ENCODE measurements around the gene LEP. TPM values are rescaled to one million over a fixed set of nuclear protein-coding genes. Genes with fewer than 3 reads are reported as not detected.

Gene LEP
- total and polyA plus RNA-seq, 9 of the 15 experiments (the other 6 are each of a cell fraction or from before 2014, with no cell fraction given), result not detected

GRCh38 chr7:128210036-128210347 lies 31.1 kb upstream of the LEP start (continued):
- 0 out of 2 replicates have a peak, but pooled peaks have one; percentile 20 for TF ChIP-seq GABPB1 (CRISPR knock-in tag; IDR thresholded peaks at IDR 0.05)
- TF ChIP-seq, protein P1, sequence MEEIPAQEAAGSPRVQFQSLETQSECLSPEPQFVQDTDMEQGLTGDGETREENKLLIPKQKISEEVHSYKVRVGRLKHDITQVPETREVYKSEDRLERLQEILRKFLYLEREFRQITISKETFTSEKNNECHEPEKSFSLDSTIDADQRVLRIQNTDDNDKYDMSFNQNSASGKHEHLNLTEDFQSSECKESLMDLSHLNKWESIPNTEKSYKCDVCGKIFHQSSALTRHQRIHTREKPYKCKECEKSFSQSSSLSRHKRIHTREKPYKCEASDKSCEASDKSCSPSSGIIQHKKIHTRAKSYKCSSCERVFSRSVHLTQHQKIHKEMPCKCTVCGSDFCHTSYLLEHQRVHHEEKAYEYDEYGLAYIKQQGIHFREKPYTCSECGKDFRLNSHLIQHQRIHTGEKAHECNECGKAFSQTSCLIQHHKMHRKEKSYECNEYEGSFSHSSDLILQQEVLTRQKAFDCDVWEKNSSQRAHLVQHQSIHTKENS (CRISPR knock-in tag; IDR thresholded peaks at IDR 0.05), result no peak
- TF ChIP-seq, protein P2, sequence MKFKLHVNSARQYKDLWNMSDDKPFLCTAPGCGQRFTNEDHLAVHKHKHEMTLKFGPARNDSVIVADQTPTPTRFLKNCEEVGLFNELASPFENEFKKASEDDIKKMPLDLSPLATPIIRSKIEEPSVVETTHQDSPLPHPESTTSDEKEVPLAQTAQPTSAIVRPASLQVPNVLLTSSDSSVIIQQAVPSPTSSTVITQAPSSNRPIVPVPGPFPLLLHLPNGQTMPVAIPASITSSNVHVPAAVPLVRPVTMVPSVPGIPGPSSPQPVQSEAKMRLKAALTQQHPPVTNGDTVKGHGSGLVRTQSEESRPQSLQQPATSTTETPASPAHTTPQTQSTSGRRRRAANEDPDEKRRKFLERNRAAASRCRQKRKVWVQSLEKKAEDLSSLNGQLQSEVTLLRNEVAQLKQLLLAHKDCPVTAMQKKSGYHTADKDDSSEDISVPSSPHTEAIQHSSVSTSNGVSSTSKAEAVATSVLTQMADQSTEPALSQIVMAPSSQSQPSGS (CRISPR knock-in tag; IDR thresholded peaks at IDR 0.05), result no peak
- no peak; the same call in 1 of the 2 replicates for TF ChIP-seq MAFG (tag; conservative IDR thresholded peaks at IDR 0.05)
- TF ChIP-seq HNRNPH1 (optimal IDR thresholded peaks at IDR 0.05; ENCODE audit: low read depth, low read length), result no peak
- TF ChIP-seq DLX4 (CRISPR knock-in tag; IDR thresholded peaks at IDR 0.05), result no peak
- TF ChIP-seq KHSRP (IDR thresholded peaks at IDR 0.05), result no peak
- no peak for TF ChIP-seq SRSF7 (optimal IDR thresholded peaks at IDR 0.05; ENCODE audit: low read depth, low read length)
- TF ChIP-seq, protein P3, sequence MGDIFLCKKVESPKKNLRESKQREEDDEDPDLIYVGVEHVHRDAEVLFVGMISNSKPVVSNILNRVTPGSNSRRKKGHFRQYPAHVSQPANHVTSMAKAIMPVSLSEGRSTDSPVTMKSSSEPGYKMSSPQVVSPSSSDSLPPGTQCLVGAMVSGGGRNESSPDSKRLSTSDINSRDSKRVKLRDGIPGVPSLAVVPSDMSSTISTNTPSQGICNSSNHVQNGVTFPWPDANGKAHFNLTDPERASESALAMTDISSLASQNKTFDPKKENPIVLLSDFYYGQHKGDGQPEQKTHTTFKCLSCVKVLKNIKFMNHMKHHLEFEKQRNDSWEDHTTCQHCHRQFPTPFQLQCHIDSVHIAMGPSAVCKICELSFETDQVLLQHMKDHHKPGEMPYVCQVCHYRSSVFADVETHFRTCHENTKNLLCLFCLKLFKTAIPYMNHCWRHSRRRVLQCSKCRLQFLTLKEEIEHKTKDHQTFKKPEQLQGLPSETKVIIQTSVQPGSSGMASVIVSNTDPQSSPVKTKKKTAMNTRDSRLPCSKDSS (IDR thresholded peaks at IDR 0.05; ENCODE audit: low read depth, partially characterized antibody), result no peak
- no peak for TF ChIP-seq ZBTB8A (IDR thresholded peaks at IDR 0.05; ENCODE audit: partially characterized antibody)
- TF ChIP-seq NFRKB (IDR thresholded peaks at IDR 0.05; ENCODE audit: low read depth), result no peak
- no peak for TF ChIP-seq SREBF2 (CRISPR knock-in tag; IDR thresholded peaks at IDR 0.05)
- TF ChIP-seq NELFE (IDR thresholded peaks at IDR 0.05; ENCODE audit: insufficient read depth, insufficient read length), result no peak
- no peak for TF ChIP-seq ARID4B (CRISPR knock-in tag; IDR thresholded peaks at IDR 0.05)
- 0 out of 3 replicates have a peak, but pooled peaks of 1 of the 2 experiments have one; percentile 4 for TF ChIP-seq CBX3 (IDR thresholded peaks at IDR 0.05; ENCODE audit: borderline replicate concordance in 1 of 2, low read length in 2 of 2)
- no peak for TF ChIP-seq ZNF764 (CRISPR knock-in tag; IDR thresholded peaks at IDR 0.05; ENCODE audit: low read depth)
- TF ChIP-seq, protein P4, sequence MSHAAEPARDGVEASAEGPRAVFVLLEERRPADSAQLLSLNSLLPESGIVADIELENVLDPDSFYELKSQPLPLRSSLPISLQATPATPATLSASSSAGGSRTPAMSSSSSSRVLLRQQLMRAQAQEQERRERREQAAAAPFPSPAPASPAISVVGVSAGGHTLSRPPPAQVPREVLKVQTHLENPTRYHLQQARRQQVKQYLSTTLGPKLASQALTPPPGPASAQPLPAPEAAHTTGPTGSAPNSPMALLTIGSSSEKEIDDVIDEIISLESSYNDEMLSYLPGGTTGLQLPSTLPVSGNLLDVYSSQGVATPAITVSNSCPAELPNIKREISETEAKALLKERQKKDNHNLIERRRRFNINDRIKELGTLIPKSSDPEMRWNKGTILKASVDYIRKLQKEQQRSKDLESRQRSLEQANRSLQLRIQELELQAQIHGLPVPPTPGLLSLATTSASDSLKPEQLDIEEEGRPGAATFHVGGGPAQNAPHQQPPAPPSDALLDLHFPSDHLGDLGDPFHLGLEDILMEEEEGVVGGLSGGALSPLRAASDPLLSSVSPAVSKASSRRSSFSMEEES (CRISPR knock-in tag; IDR thresholded peaks at IDR 0.05), result no peak
- no peak for TF ChIP-seq CCAR2 (IDR thresholded peaks at IDR 0.05; ENCODE audit: low read depth, low read length)
